NCI-H1048 (cell line): ENCODE results near the gene DNAJC3.
"Not testable (repeated sequence)": the region's sequence is repeated elsewhere in the genome, so short reads cannot be mapped to it uniquely, and the experiment has no call there.

Experiments
- DNase-seq: peaks from one replicate; lab custom pipeline; 2025; lab: John Stamatoyannopoulos, UW

The DNAJC3 gene

DNA sequence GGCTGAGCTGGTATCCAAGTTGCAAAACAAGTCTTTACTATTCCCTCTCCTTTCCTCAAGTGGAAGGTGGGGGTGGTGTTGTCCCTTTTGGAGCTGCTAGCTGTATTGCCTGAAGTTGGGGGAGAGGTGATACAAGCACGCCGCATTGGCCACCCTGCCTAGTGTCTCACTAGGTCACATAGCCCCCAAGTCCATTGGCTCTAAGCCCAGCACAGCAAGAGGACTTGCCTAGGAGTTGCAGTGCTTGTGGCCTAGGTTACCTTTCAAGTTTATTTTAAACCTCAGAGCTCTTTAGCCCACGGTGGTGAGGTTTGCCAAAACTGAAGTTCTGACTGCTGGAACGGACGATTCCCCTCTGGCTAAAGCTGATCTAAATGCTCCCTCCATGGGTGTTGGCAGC, 5.3 kb upstream of the DNAJC3 start:
- DNase-seq: no peak

DNA sequence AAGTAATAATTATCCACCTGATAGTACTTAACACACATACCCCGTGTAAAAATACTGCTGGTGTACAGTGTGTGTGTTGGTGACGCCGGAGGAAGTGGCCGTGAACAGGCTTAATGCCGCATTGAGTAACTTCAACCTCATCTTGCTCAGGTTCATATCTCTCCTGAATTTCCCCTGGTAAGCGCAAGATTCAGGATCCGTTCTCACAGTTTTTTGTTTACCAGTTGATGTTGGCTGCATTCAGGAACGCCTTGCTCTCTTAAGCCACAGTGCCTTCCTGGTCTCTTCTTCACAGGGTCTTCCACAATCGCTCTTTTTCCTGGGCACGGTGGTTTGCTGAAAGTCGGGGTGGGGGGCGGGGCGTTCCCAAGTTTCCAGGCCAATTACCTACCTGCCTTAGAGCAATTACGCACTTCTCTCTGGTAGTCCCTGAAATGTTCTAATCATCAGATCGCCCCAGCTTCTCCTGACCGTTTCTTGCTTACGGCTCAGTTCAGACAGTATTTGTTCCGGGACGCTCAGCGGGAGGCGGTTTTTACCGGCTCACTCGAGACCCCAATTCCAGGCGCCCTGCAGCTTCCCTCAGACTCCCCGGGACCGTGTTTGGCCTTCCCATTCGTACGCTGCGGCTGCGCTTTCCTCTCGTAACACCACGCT, 706 bp upstream of the DNAJC3 start:
- DNase-seq: no peak

GRCh38 chr13:95677564-95678266, 776 bp downstream of the DNAJC3 start:
- DNase-seq: no peak

DNA sequence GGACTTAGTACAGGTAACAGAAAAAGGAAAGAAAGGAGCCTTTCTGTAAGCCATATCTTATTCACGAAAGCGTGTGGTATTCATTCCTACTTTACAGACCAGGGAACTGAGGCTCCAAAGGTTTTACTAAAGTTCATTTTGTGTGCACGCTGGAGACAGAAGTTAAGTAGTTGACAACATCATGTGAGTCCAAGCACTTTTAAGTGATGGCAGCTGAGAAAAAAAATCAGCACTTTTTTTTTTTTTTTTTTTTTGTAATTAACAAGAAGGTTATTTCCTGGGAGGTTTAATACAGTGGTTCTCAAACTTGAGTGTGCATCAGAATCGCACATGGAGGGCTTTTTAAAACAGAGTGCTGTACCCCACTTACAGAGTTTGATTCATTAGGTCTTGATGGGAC, 2.0 kb downstream of the DNAJC3 start:
- no peak for DNase-seq

DNA sequence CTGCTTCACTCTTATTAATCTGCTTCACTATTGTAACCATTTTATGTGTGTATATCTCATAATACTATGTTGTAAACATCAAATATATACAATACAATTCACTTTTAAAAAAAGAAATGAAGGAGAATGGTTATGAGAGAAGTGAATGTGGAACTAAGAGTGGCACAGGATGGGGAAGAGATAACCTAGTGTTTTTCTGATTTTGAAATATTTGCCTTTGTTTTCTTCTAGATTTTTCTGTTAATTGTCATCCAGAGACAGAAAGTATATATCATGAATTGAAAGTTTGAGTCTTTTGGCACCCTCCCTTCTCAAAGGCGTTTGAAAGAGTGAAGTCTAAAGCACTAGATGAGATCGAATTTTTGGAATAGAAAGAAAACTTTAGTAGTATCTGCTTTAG, 2.8 kb downstream of the DNAJC3 start:
- DNase-seq: no peak

DNA sequence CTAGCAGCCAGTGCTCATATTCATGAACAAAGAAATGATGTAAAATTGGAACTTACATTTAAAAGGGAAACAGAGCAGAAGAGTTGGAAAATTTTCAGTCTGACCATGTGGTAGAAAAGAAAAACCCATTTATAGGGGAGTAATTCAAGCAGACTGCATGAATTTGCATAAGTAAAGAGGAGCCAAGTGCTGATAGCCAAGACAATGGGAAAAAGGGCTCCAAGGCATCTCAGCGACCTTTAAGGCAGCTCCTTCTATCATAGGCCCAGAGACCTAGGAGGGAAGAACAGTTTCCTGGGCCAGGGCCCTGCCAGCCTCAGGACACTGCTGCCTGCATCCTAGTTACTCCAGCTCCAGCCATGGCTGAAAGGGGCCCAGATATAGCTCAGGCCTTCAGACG, 7.5 kb downstream of the DNAJC3 start:
- no peak for DNase-seq

GRCh38 chr13:95684960-95685359, 8.0 kb downstream of the DNAJC3 start:
- not testable (repeated sequence) for DNase-seq

DNA sequence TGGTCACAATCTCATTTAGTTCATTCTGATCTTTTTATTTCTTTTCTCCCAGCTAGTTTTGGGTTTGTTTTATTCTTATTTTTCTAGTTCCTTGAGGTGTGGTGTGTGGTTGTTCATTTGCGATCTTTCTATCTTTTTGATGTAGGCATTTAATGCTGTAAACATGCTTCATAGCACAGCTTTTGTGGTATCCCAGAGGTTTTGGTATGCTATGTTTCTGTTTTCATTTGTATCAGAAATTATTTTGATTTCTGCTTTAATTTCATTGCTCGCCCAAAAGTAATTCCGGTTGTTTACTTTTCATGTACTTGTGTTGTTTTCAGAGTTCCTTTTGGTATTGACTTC, 12.6 kb downstream of the DNAJC3 start:
- no peak for DNase-seq

DNA sequence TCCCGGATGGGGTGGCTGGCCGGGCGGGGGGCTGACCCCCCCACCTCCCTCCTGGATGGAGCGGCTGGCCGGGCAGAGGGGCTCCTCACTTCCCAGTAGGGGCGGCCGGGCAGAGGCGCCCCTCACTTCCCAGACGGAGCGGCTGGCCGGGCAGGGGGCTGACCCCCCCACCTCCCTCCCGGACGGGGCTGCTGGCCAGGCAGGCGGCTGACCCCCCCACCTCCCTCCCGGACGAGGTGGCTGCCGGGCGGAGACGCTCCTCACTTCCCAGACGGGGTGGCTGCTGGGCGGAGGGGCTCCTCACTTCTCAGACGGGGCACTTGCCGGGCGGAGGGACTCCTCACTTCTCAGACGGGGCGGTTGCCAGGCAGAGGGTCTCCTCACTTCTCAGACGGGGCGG, 14.0 kb downstream of the DNAJC3 start:
- DNase-seq: not testable (repeated sequence)

DNA sequence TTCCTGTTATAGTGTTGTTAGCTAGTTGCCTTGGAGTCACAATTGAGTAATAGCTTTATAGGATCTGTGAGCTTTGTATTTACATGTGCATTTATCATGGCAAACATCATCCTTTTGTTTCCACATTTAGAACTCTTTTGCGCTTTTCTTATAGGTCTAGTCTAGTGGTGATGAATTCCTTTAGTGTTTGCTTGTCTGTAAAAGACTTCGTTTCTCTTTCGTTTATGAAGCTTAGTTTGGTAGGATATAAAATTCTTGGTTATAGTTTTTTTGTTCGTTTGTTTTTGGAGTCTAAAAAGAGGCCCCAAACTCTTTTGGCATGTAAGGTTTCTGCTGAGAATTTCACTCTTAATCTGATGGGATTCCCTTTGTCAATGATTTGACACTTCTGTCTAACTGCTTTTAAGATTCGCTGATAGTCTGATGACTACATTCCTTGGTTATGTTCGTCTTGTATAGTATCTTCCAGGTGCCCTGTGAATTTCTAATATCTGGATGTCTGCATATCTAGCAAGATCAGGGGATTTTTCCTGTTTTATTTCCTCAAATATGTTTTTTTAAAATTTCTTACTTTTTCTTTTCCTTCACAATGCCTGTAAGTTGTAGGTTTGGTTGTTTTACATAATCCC, 20.2 kb downstream of the DNAJC3 start:
- DNase-seq: no peak

- no peak for DNase-seq
Observed at GRCh38 chr13:95698047-95698749, 21.3 kb downstream of the DNAJC3 start.

- DNase-seq: no peak
Observed at GRCh38 chr13:95703576-95703975, 26.6 kb downstream of the DNAJC3 start.

DNA sequence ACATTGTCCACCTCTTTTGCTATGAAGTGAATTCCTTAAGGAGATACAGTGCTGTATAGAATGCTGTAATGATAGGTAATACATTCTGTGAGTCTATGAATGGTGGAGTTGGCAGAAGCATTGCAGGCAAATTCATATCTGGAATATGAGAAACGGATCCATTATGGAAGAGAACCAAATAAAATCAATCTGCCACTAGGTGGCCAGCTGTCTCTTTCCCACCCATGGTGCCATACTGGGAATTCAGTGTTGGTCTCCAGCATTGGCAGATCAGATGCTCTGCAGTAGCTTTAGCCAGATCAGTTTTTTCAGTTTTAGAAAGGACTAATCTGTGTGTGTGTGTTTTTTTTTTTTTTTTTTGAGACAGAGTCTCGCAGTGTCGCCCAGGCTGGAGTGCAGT, 27.6 kb downstream of the DNAJC3 start:
- DNase-seq: no peak

DNA sequence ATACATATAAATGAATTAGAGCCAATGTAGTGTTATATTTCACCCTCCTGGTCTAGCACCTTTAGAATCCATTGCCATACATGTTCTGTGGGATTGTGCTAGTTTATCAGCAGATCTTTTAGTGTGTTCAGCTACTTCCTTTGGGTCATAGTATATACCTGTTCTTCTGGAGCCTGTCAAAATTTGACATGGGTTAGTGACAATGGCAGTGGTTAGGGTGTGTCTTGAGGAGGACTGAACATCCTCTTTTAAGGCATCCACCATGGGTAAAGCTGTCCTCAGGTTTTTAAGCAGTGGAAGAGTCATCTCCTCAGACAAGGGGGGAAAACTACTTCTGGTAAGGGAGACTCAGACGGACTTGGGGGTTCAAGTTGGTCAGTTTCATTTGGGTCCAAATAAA, 29.4 kb downstream of the DNAJC3 start:
- no peak for DNase-seq

DNA sequence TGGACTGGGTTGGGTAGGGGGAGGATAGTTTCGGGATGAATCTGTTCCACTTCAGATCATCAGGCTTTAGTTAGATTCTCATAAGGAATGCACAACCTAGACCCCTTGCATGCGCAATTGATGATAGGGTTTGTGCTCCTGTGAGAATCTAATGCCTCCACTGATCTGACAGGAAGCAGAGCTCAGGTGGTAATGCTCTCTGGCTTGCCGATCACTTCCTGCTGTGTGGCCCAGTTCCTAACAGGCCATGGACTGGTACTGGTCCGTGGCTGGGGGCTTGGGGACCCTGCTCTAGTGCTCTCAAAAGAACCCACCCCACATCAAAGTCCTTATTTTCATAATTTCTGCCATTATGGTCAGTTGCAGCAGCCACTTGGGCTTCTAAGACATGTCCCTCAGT, 30.1 kb downstream of the DNAJC3 start:
- no peak for DNase-seq

DNA sequence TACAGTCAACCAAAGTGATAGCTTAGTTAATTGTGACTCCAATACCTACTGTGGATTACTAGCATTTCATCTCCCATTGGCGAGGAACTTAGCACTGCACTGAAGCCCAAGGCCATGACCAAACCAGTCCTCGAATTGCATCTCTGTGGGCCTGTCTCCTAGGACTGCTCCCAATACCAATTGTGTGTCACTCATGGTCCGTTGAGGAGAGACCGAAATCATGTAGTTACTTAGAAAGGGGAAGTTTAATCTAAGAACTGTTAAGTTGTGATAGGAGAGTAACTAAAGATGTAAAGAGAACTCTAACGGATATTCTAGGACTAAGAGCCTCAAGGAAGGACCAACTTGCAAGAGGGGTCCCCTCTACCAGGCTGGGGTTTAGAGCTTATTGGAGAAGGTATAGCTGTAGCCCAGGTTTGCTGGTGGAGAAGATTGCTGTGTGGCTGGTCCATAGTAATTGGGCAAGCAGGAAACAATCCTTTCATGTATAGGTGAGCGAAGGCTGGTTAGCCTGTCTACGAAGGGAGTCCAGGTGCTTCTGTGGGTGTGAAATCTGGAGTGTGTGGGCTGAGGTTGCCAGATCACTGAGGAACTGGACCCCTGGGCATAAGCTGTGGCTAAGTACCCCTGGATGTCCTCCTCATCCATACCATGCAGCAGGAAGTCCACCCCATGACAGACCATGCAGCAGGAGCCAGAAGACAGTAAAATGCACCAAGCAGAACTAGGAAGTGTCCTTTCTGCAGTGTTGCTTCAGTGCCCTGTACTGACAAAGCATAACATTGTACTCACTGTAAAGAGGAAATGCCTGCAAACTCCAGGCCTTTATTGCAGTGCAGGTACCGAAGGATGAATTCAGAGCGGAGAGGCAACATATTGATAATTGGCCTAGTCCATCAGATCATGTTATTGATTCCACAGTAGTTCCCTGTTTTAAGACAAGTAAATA, 30.8 kb downstream of the DNAJC3 start:
- DNase-seq: no peak

DNA sequence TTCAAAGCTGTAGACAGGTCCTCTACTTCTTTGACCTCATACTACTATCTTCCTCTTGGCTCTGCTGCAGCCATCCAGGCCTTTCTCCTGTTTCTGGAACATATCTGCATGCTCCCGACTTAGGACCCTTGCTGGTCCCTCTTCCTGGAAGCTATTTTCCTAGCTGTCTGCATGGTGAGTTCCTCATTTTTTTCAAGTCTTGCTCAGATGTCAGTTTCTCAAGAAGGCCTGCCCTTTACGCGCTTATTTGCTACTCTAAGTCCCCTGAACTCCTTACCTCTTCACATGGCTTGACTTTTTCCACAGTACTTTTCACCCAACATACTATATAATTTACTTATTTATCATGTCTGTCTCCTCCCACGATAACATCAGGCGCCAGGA, 31.4 kb downstream of the DNAJC3 start:
- DNase-seq: no peak

DNA sequence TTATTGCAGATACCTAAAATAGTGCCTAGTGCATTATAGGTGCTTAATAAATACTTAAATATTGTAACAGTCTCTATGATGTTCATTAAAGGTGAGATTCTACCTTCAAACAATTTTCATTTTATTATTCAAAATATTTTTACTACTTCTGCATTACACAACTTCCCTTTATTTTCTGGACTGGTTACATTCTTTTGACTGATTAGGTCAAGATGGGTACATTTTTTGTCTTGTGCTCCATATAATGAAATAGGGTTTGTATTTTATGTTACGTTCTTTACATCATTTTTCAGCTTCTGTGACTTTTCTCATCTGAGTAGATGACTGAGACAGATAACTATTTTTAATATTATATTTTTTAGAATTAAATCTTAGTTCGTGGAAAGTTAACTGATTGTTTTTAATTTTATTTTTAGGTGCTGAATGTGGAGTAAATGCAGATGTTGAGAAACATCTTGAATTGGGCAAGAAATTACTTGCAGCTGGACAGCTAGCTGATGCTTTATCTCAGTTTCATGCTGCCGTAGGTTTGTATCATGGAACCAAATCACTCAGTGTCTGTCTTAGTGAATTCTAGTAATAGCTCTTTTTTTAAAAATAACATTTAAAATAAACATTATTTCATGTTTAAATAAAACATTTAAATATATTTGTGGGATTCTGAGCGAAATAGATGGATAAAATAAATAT, 32.0 kb downstream of the DNAJC3 start:
- no peak for DNase-seq

GRCh38 chr13:95710313-95710712, 33.4 kb downstream of the DNAJC3 start:
- no peak for DNase-seq

- DNase-seq: not testable (repeated sequence)
Observed at GRCh38 chr13:95712846-95713245, 35.9 kb downstream of the DNAJC3 start.

- DNase-seq: no peak
Observed at GRCh38 chr13:95713651-95714050, 36.7 kb downstream of the DNAJC3 start.
